ENCODE measurements around the gene SLC7A8. TPM values are rescaled to one million over a fixed set of nuclear protein-coding genes. Genes with fewer than 3 reads are reported as not detected.

Gene SLC7A8
- total and polyA plus RNA-seq, 2 donors (not counting 1 experiment from before 2014, with no cell fraction given), result 0.25 to 1.1 TPM

DNA sequence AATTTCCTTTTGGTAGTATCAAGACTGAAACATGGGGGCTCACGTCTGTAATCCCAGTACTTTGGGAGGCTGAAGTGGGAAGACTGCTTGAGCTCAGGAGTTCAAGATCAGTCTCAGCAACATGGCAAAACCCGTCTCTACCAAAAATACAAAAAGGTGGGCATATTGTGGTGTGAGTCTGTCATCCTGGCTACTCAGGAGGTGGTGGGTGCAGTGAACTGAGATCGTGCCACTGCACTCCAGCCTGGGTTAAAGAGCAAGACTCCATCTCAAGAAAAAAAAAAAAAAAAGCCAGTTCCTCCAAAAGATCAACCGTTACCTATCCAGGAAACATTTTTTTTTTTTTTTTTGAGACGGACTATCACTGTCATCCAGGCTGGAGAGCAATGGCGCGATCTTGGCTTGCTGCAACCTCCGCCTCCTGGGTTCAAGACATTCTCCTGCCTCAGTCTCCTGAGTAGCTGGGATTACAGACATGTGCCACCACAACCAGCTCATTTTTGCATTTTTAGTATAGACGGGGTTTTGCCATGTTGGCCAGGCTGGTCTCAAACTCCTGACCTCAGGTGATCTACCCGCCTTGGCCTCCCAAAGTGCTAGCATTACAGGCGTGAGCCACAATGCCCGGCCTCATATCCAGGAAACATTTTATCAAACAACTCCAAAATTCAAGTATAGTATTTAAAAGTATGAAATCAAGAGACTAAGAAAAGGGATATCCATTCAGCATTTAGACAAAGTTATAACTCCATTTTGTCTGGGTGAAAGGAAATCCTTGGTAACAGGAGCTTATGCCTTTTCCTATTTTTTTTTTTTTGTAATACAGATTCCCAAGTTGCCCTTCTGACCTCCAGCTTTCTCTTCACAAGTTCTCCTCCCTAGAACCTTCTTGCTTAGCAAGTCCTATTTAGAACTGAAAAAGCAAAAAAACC is 91.9 kb downstream of the SLC7A8 start:
- no peak overlapping the region for H2AFZ ChIP-seq (ENCODE audit: insufficient read depth, low read depth, low read length, poor library complexity, severe bottlenecking)
- H3K4me2 ChIP-seq (replicated peaks; ENCODE audit: low read depth, low read length, poor library complexity, severe bottlenecking), result no peak overlapping the region
- no peaks in the 10 kb centered on the region for H3K27me3 Mint-ChIP-seq
- no peak overlapping the region for H3K4me3 ChIP-seq (ENCODE audit: control extremely low read depth in 1 of 5, extremely low read depth in 1 of 5, insufficient read depth in 1 of 5, low read depth in 2 of 5, low read length in 4 of 5)
- peaks cover 20% of the 10 kb centered on the region for H3K4me1 Mint-ChIP-seq
- peaks cover 52% of the 10 kb centered on the region for H4K20me1 ChIP-seq (ENCODE audit: control insufficient read depth, insufficient read depth, low read length, poor library complexity, severe bottlenecking)
- H3K79me2 ChIP-seq (ENCODE audit: control insufficient read depth, insufficient read depth, low read length), result peaks cover 77% of the 10 kb centered on the region
- H3K4me1 ChIP-seq (ENCODE audit: control insufficient read depth in 2 of 2, insufficient read depth in 2 of 2, low read length in 2 of 2), result peaks cover 14 to 17% of the 10 kb centered on the region in 2 donors
- peaks cover 9 to 65% of the 10 kb centered on the region in 2 experiments for H3K36me3 ChIP-seq (replicated peaks in 1 of 2; ENCODE audit: control extremely low read depth in 1 of 2, control insufficient read depth in 1 of 2, extremely low read depth in 1 of 2, insufficient read depth in 2 of 2, low read length in 1 of 2)
- CTCF ChIA-PET, result interaction anchor here (0.8 to 3.7 kb wide), 8 partner anchors 9 to 106 kb away, joined by 3 to 29 read pairs (median 4); no protein-coding TSS in a partner anchor
- H3K9me3 Mint-ChIP-seq (ENCODE audit: insufficient read depth), result no peaks in the 10 kb centered on the region
- DNase-seq (no peak), ATAC-seq (ENCODE audit: low read depth) (no peak)
- POLR2A ChIA-PET, result interaction anchor here (0.7 kb wide), 2 partner anchors 370 to 530 kb away, joined by 4 to 8 read pairs; no protein-coding TSS in a partner anchor
- H3K9ac ChIP-seq (ENCODE audit: low read length), result no peak overlapping the region
- WGBS (ENCODE audit: insufficient coverage), result 100% methylated on average over 3 of the region's 12 CpGs
- TF ChIP-seq, protein P1, sequence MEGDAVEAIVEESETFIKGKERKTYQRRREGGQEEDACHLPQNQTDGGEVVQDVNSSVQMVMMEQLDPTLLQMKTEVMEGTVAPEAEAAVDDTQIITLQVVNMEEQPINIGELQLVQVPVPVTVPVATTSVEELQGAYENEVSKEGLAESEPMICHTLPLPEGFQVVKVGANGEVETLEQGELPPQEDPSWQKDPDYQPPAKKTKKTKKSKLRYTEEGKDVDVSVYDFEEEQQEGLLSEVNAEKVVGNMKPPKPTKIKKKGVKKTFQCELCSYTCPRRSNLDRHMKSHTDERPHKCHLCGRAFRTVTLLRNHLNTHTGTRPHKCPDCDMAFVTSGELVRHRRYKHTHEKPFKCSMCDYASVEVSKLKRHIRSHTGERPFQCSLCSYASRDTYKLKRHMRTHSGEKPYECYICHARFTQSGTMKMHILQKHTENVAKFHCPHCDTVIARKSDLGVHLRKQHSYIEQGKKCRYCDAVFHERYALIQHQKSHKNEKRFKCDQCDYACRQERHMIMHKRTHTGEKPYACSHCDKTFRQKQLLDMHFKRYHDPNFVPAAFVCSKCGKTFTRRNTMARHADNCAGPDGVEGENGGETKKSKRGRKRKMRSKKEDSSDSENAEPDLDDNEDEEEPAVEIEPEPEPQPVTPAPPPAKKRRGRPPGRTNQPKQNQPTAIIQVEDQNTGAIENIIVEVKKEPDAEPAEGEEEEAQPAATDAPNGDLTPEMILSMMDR (IDR thresholded peaks at IDR 0.05), result no peak
- no peak for TF ChIP-seq EZH2 (IDR thresholded peaks at IDR 0.05; ENCODE audit: borderline replicate concordance, insufficient read depth, low read depth, low read length, poor library complexity, severe bottlenecking)
- H3K27me3 ChIP-seq (replicated peaks in 1 of 4; ENCODE audit: control extremely low read depth in 1 of 4, control insufficient read depth in 3 of 4, insufficient read depth in 4 of 4, low read length in 3 of 4), result no peaks in the 10 kb centered on the region
- intact Hi-C loops (cut with micrococcal nuclease), result loop anchor here (5.0 to 10.0 kb wide), 5 partner anchors 34 to 1827 kb away; partner anchors contain the start of genes CDH24, EMC9, HNRNPC and PSME2
- H3K4me3 Mint-ChIP-seq, result no peak overlapping the region
- H3K27ac Mint-ChIP-seq, result no peak overlapping the region
- no peaks in the 10 kb centered on the region for H3K9me3 ChIP-seq (ENCODE audit: control extremely low read depth in 1 of 3, control insufficient read depth in 2 of 3, insufficient read depth in 1 of 3, low read length in 2 of 3)
- no peak overlapping the region for H3K27ac ChIP-seq (ENCODE audit: low read length in 2 of 2)

All from B cell (primary cell).